Thyroid gland (tissue), 4 donors: Measurements from ENCODE around the gene RAB44.

Experiments used
- POLR2A ChIP-seq, 2 donors: fragments of 450-650 bp; IDR thresholded peaks; one replicate each; pipeline ENCODE4 v1.6.1; 2017; ENCODE audit warnings: antibody characterized with exemption in 2 of 2, mild to moderate bottlenecking in 2 of 2, moderate library complexity in 1 of 2
- TF ChIP-seq, protein P1 (sequence below), 6 experiments: fragments of 200-600 bp in 3 of 6; fragments of 450-650 bp in 3 of 6; sonication (generic) in 3 of 6; IDR thresholded peaks; one replicate each; pipeline ENCODE4 v1.5.1; 2016 to 2019; ENCODE audit warnings: antibody characterized with exemption in 6 of 6, mild to moderate bottlenecking in 2 of 6, inconsistent platforms in 1 of 6, moderate library complexity in 1 of 6

DNA sequence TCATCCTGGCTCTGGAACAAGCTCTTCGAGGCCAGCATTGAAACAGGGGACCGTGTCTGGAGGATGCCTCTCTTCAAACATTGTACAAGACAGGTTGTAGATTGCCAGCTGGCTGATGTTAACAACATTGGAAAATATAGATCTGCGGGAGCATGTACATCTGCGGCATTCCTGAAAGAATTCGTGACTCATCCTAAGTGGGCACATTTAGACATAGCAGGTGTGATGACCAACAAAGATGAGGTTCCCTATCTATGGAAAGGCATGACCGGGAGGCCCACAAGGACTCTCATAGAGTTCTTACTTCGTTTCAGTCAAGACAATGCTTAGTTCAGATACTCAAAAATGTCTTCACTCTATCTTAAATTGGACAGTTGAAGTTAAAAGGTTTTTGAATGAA, 22.7 kb upstream of the RAB44 start:
- TF ChIP-seq, protein P1, sequence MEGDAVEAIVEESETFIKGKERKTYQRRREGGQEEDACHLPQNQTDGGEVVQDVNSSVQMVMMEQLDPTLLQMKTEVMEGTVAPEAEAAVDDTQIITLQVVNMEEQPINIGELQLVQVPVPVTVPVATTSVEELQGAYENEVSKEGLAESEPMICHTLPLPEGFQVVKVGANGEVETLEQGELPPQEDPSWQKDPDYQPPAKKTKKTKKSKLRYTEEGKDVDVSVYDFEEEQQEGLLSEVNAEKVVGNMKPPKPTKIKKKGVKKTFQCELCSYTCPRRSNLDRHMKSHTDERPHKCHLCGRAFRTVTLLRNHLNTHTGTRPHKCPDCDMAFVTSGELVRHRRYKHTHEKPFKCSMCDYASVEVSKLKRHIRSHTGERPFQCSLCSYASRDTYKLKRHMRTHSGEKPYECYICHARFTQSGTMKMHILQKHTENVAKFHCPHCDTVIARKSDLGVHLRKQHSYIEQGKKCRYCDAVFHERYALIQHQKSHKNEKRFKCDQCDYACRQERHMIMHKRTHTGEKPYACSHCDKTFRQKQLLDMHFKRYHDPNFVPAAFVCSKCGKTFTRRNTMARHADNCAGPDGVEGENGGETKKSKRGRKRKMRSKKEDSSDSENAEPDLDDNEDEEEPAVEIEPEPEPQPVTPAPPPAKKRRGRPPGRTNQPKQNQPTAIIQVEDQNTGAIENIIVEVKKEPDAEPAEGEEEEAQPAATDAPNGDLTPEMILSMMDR (IDR thresholded peaks at IDR 0.05): no peak
- no peak for TF ChIP-seq POLR2A (IDR thresholded peaks at IDR 0.05)
